ENCODE results near the gene CRTAP.
"Not testable (repeated sequence)": the region's sequence is repeated elsewhere in the genome, so short reads cannot be mapped to it uniquely, and the experiment has no call there.

Gene CRTAP

GRCh38 chr3:33099701-33100100 lies 14.1 kb upstream of the CRTAP start:
- DNase-seq (ENCODE audit: low read depth), result no peak

- no peak for DNase-seq (ENCODE audit: low read depth)
These were observed 13.6 kb upstream of the CRTAP start for GRCh38 chr3:33100229-33100628.

- DNase-seq (ENCODE audit: low read depth), result no peak
These were observed 10.8 kb upstream of the CRTAP start for GRCh38 chr3:33103034-33103433.

GRCh38 chr3:33103480-33103879 lies 10.3 kb upstream of the CRTAP start:
- DNase-seq (ENCODE audit: low read depth), result no peak

GRCh38 chr3:33104803-33105202 lies 9.0 kb upstream of the CRTAP start:
- DNase-seq (ENCODE audit: low read depth), result no peak

- DNase-seq (ENCODE audit: low read depth), result no peak
These were observed 8.4 kb upstream of the CRTAP start for GRCh38 chr3:33105341-33105948.

GRCh38 chr3:33106854-33107253 lies 7.0 kb upstream of the CRTAP start:
- not testable (repeated sequence) for DNase-seq (ENCODE audit: low read depth)

- no peak for DNase-seq (ENCODE audit: low read depth)
These were observed 2.2 kb upstream of the CRTAP start for GRCh38 chr3:33111581-33111980.

GRCh38 chr3:33114622-33115023 lies 809 bp downstream of the CRTAP start:
- DNase-seq (ENCODE audit: low read depth), result no peak

- DNase-seq (ENCODE audit: low read depth), result no peak
These were observed 1.4 kb downstream of the CRTAP start for GRCh38 chr3:33115024-33115768.

- no peak for DNase-seq (ENCODE audit: low read depth)
These were observed 3.6 kb downstream of the CRTAP start for GRCh38 chr3:33117461-33117860.

- no peak for DNase-seq (ENCODE audit: low read depth)
These were observed 6.1 kb downstream of the CRTAP start for GRCh38 chr3:33119891-33120290.

GRCh38 chr3:33122991-33123390 lies 9.2 kb downstream of the CRTAP start:
- no peak for DNase-seq (ENCODE audit: low read depth)

GRCh38 chr3:33124638-33125037 lies 10.8 kb downstream of the CRTAP start:
- no peak for DNase-seq (ENCODE audit: low read depth)

- no peak for DNase-seq (ENCODE audit: low read depth)
These were observed 12.0 kb downstream of the CRTAP start for GRCh38 chr3:33125840-33126239.

GRCh38 chr3:33128706-33129105 lies 14.9 kb downstream of the CRTAP start:
- no peak for DNase-seq (ENCODE audit: low read depth)

- DNase-seq (ENCODE audit: low read depth), result no peak
These were observed 16.3 kb downstream of the CRTAP start for GRCh38 chr3:33130144-33130543.

- no peak for DNase-seq (ENCODE audit: low read depth)
These were observed 17.7 kb downstream of the CRTAP start for GRCh38 chr3:33131331-33132018.

GRCh38 chr3:33132019-33132360 lies 18.2 kb downstream of the CRTAP start:
- DNase-seq (ENCODE audit: low read depth), result no peak

- DNase-seq (ENCODE audit: low read depth), result no peak
These were observed 20.3 kb downstream of the CRTAP start for GRCh38 chr3:33134026-33134625.

GRCh38 chr3:33137691-33138090 lies 23.9 kb downstream of the CRTAP start:
- DNase-seq (ENCODE audit: low read depth), result no peak

- DNase-seq (ENCODE audit: low read depth), result not testable (repeated sequence)
These were observed 25.3 kb downstream of the CRTAP start for GRCh38 chr3:33139006-33139623.

GRCh38 chr3:33139996-33140395 lies 26.2 kb downstream of the CRTAP start:
- no peak for DNase-seq (ENCODE audit: low read depth)
